Measurements from ENCODE around the gene APOD.
"Not testable (repeated sequence)": the region's sequence is repeated elsewhere in the genome, so short reads cannot be mapped to it uniquely, and the experiment has no call there.

Gene APOD

GRCh38 chr3:195590381-195590780 is 6.6 kb upstream of the APOD start:
- H3K4me3 ChIP-seq (ENCODE audit: low read length); H3K27ac ChIP-seq (ENCODE audit: low read depth, low read length); H3K27me3 ChIP-seq (ENCODE audit: control insufficient read depth, insufficient read depth, low read length); H3K36me3 ChIP-seq (ENCODE audit: control insufficient read depth, insufficient read depth, low read length); H3K4me1 ChIP-seq (ENCODE audit: control insufficient read depth, insufficient read depth, low read length); H3K9ac ChIP-seq (ENCODE audit: low read length): not testable (repeated sequence)

- not testable (repeated sequence) for H3K36me3 ChIP-seq (ENCODE audit: control insufficient read depth, insufficient read depth, low read length); H3K27me3 ChIP-seq (ENCODE audit: control insufficient read depth, insufficient read depth, low read length); H3K4me1 ChIP-seq (ENCODE audit: control insufficient read depth, insufficient read depth, low read length); H3K9ac ChIP-seq (ENCODE audit: low read length); H3K27ac ChIP-seq (ENCODE audit: low read depth, low read length); H3K4me3 ChIP-seq (ENCODE audit: low read length)
Observed at GRCh38 chr3:195589796-195590195, 6.1 kb upstream of the APOD start.

- Histone ChIP-seq H3K4me3 (ENCODE audit: low read length) (no peak overlapping the region), H3K27me3 (ENCODE audit: control insufficient read depth, insufficient read depth, low read length) (no peaks in the 10 kb centered on the region), H3K4me1 (ENCODE audit: control insufficient read depth, insufficient read depth, low read length) (no peaks in the 10 kb centered on the region), H3K36me3 (ENCODE audit: control insufficient read depth, insufficient read depth, low read length) (no peaks in the 10 kb centered on the region), H3K27ac (ENCODE audit: low read depth, low read length) (no peak overlapping the region), H3K9ac (ENCODE audit: low read length) (no peak overlapping the region)
Observed at GRCh38 chr3:195587824-195588223, 4.1 kb upstream of the APOD start.

GRCh38 chr3:195587406-195587805 is 3.7 kb upstream of the APOD start:
- H3K27ac ChIP-seq (ENCODE audit: low read depth, low read length) = no peak overlapping the region
- H3K4me1 ChIP-seq (ENCODE audit: control insufficient read depth, insufficient read depth, low read length) = no peaks in the 10 kb centered on the region
- H3K4me3 ChIP-seq (ENCODE audit: low read length) = no peak overlapping the region
- H3K9ac ChIP-seq (ENCODE audit: low read length) = no peak overlapping the region
- H3K36me3 ChIP-seq (ENCODE audit: control insufficient read depth, insufficient read depth, low read length) = no peaks in the 10 kb centered on the region
- no peaks in the 10 kb centered on the region for H3K27me3 ChIP-seq (ENCODE audit: control insufficient read depth, insufficient read depth, low read length)

- Histone ChIP-seq H3K9ac (ENCODE audit: low read length) (no peak overlapping the region), H3K27me3 (ENCODE audit: control insufficient read depth, insufficient read depth, low read length) (no peaks in the 10 kb centered on the region), H3K36me3 (ENCODE audit: control insufficient read depth, insufficient read depth, low read length) (no peaks in the 10 kb centered on the region), H3K4me1 (ENCODE audit: control insufficient read depth, insufficient read depth, low read length) (no peaks in the 10 kb centered on the region), H3K4me3 (ENCODE audit: low read length) (no peak overlapping the region), H3K27ac (ENCODE audit: low read depth, low read length) (no peak overlapping the region)
Observed at GRCh38 chr3:195584543-195584870, 767 bp upstream of the APOD start.

- no peak overlapping the region for H3K27ac ChIP-seq (ENCODE audit: low read depth, low read length)
Observed at GRCh38 chr3:195582947-195583346, 793 bp downstream of the APOD start.

GRCh38 chr3:195580744-195581443 is 2.8 kb downstream of the APOD start:
- Histone ChIP-seq H3K27ac (ENCODE audit: low read depth, low read length) (no peak overlapping the region), H3K9ac (ENCODE audit: low read length) (no peak overlapping the region), H3K36me3 (ENCODE audit: control insufficient read depth, insufficient read depth, low read length) (no peaks in the 10 kb centered on the region), H3K4me3 (ENCODE audit: low read length) (no peak overlapping the region), H3K27me3 (ENCODE audit: control insufficient read depth, insufficient read depth, low read length) (no peaks in the 10 kb centered on the region), H3K4me1 (ENCODE audit: control insufficient read depth, insufficient read depth, low read length) (no peaks in the 10 kb centered on the region)

More at GRCh38 chr3:195582947-195583346, 793 bp downstream of the APOD start:
- Histone ChIP-seq H3K4me3 (ENCODE audit: low read length) (no peak overlapping the region), H3K36me3 (ENCODE audit: control insufficient read depth, insufficient read depth, low read length) (no peaks in the 10 kb centered on the region), H3K9ac (ENCODE audit: low read length) (no peak overlapping the region), H3K27me3 (ENCODE audit: control insufficient read depth, insufficient read depth, low read length) (no peaks in the 10 kb centered on the region), H3K4me1 (ENCODE audit: control insufficient read depth, insufficient read depth, low read length) (no peaks in the 10 kb centered on the region)

- no peaks in the 10 kb centered on the region for H3K27me3 ChIP-seq (ENCODE audit: control insufficient read depth, insufficient read depth, low read length)
- H3K4me1 ChIP-seq (ENCODE audit: control insufficient read depth, insufficient read depth, low read length) = no peaks in the 10 kb centered on the region
- H3K27ac ChIP-seq (ENCODE audit: low read depth, low read length) = no peak overlapping the region
- H3K36me3 ChIP-seq (ENCODE audit: control insufficient read depth, insufficient read depth, low read length) = no peaks in the 10 kb centered on the region
- H3K9ac ChIP-seq (ENCODE audit: low read length) = no peak overlapping the region
- H3K4me3 ChIP-seq (ENCODE audit: low read length) = no peak overlapping the region
Observed at GRCh38 chr3:195579281-195579680, 4.5 kb downstream of the APOD start.

GRCh38 chr3:195578565-195578964 is 5.2 kb downstream of the APOD start:
- no peaks in the 10 kb centered on the region for H3K36me3 ChIP-seq (ENCODE audit: control insufficient read depth, insufficient read depth, low read length)
- H3K27me3 ChIP-seq (ENCODE audit: control insufficient read depth, insufficient read depth, low read length) = no peaks in the 10 kb centered on the region
- no peak overlapping the region for H3K4me3 ChIP-seq (ENCODE audit: low read length)
- H3K4me1 ChIP-seq (ENCODE audit: control insufficient read depth, insufficient read depth, low read length) = no peaks in the 10 kb centered on the region
- H3K27ac ChIP-seq (ENCODE audit: low read depth, low read length) = no peak overlapping the region
- H3K9ac ChIP-seq (ENCODE audit: low read length) = no peak overlapping the region

GRCh38 chr3:195577645-195578177 is 6.0 kb downstream of the APOD start:
- H3K27ac ChIP-seq (ENCODE audit: low read depth, low read length) = no peak overlapping the region
- H3K9ac ChIP-seq (ENCODE audit: low read length) = no peak overlapping the region
- H3K4me1 ChIP-seq (ENCODE audit: control insufficient read depth, insufficient read depth, low read length) = no peaks in the 10 kb centered on the region
- no peaks in the 10 kb centered on the region for H3K27me3 ChIP-seq (ENCODE audit: control insufficient read depth, insufficient read depth, low read length)
- no peak overlapping the region for H3K4me3 ChIP-seq (ENCODE audit: low read length)
- H3K36me3 ChIP-seq (ENCODE audit: control insufficient read depth, insufficient read depth, low read length) = no peaks in the 10 kb centered on the region

GRCh38 chr3:195574497-195575304 is 9.0 kb downstream of the APOD start:
- Histone ChIP-seq H3K9ac (ENCODE audit: low read length) (no peak overlapping the region), H3K4me3 (ENCODE audit: low read length) (no peak overlapping the region), H3K36me3 (ENCODE audit: control insufficient read depth, insufficient read depth, low read length) (no peaks in the 10 kb centered on the region), H3K27ac (ENCODE audit: low read depth, low read length) (no peak overlapping the region), H3K27me3 (ENCODE audit: control insufficient read depth, insufficient read depth, low read length) (no peaks in the 10 kb centered on the region), H3K4me1 (ENCODE audit: control insufficient read depth, insufficient read depth, low read length) (no peaks in the 10 kb centered on the region)

GRCh38 chr3:195573611-195574496 is 9.9 kb downstream of the APOD start:
- Histone ChIP-seq H3K4me1 (ENCODE audit: control insufficient read depth, insufficient read depth, low read length) (no peaks in the 10 kb centered on the region), H3K27ac (ENCODE audit: low read depth, low read length) (no peak overlapping the region), H3K4me3 (ENCODE audit: low read length) (no peak overlapping the region), H3K9ac (ENCODE audit: low read length) (no peak overlapping the region), H3K36me3 (ENCODE audit: control insufficient read depth, insufficient read depth, low read length) (no peaks in the 10 kb centered on the region), H3K27me3 (ENCODE audit: control insufficient read depth, insufficient read depth, low read length) (no peaks in the 10 kb centered on the region)

Measured in rectal smooth muscle tissue (tissue), 1 donor.